GM23248 (cell line): ENCODE data around the gene BEAN1.

Source experiments
- EZH2 ChIP-seq: fragments of 200-600 bp; sonication (generic); IDR thresholded peaks from 2 replicates; pipeline ENCODE4 v1.6.1; 2018; ENCODE audit warnings: antibody characterized with exemption, mild to moderate bottlenecking; ENCODE audit not compliant: insufficient read depth, poor library complexity, severe bottlenecking
- EZH2phosphoT487 ChIP-seq: fragments of 200-600 bp; sonication (generic); IDR thresholded peaks from 2 replicates; pipeline ENCODE4 v1.6.1; 2018; ENCODE audit warnings: antibody characterized with exemption, moderate library complexity, mild to moderate bottlenecking, low read depth; ENCODE audit not compliant: insufficient read depth

- TF ChIP-seq EZH2, result no peak
- TF ChIP-seq EZH2phosphoT487, result no peak
These were observed 1.7 kb downstream of the BEAN1 start for GRCh38 chr16:66428682-66429251.
